PFSK-1 (cell line): ENCODE results near the gene C22orf42.

Source experiments
- POLR2AphosphoS5 ChIP-seq: IDR thresholded peaks from 2 replicates; pipeline ENCODE4 v1.6.1; 2012; ENCODE audit warnings: low read depth, mild to moderate bottlenecking, control low read depth, low read length, moderate library complexity
- TAF1 ChIP-seq: IDR thresholded peaks from 2 replicates; pipeline ENCODE4 v1.6.1; 2012; ENCODE audit warnings: low read length, control low read depth, borderline replicate concordance; ENCODE audit not compliant: insufficient read depth
- TF ChIP-seq, protein P1 (sequence below), 2 experiments: IDR thresholded peaks; 2 replicates each; pipeline versions ENCODE4 v1.6.1 to v1.8.0; 2011 to 2012; ENCODE audit warnings: low read depth in 2 of 2, low read length in 2 of 2, control low read depth in 1 of 2, inconsistent platforms in 1 of 2, mild to moderate bottlenecking in 1 of 2, moderate library complexity in 1 of 2; ENCODE audit not compliant: insufficient read depth in 1 of 2

DNA sequence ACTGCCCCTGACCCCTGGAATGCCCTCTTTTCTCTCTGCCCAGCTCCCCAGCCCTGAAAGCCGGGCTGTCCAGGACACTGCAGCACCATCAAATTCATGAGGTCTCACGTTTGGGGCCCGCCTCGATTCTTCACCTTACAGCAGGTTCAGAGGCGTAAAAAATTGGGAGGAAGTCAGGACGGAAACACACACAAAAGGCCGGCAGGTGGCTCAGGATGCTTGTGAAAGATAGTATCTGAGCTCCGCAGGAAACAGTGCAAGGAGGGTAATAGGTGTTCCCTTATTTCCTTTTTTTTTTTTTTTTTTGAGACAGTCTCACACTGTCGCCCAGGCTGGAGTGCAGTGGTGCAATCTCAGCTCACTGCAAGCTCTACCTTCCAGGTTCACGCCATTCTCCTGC lies 41.6 kb upstream of the C22orf42 start:
- no peak for TF ChIP-seq POLR2AphosphoS5
- TF ChIP-seq, protein P1, sequence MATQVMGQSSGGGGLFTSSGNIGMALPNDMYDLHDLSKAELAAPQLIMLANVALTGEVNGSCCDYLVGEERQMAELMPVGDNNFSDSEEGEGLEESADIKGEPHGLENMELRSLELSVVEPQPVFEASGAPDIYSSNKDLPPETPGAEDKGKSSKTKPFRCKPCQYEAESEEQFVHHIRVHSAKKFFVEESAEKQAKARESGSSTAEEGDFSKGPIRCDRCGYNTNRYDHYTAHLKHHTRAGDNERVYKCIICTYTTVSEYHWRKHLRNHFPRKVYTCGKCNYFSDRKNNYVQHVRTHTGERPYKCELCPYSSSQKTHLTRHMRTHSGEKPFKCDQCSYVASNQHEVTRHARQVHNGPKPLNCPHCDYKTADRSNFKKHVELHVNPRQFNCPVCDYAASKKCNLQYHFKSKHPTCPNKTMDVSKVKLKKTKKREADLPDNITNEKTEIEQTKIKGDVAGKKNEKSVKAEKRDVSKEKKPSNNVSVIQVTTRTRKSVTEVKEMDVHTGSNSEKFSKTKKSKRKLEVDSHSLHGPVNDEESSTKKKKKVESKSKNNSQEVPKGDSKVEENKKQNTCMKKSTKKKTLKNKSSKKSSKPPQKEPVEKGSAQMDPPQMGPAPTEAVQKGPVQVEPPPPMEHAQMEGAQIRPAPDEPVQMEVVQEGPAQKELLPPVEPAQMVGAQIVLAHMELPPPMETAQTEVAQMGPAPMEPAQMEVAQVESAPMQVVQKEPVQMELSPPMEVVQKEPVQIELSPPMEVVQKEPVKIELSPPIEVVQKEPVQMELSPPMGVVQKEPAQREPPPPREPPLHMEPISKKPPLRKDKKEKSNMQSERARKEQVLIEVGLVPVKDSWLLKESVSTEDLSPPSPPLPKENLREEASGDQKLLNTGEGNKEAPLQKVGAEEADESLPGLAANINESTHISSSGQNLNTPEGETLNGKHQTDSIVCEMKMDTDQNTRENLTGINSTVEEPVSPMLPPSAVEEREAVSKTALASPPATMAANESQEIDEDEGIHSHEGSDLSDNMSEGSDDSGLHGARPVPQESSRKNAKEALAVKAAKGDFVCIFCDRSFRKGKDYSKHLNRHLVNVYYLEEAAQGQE (IDR thresholded peaks at IDR 0.05; ENCODE audit: insufficient read depth in 1 of 2, low read depth in 2 of 2, low read length in 2 of 2) = no peak
- TF ChIP-seq TAF1 = no peak
